KOPT-K1 (cell line): Measurements from ENCODE around the gene SHISA6.

ENCODE experiments used
- H3K27ac ChIP-seq: fragments of 200-600 bp; sonication (generic); 2 replicates; pipeline ENCODE4 v1.5.1; 2016; ENCODE audit warnings: antibody characterized with exemption, mild to moderate bottlenecking, low read depth, low read length; ENCODE audit not compliant: poor library complexity, severe bottlenecking
- H3K36me3 ChIP-seq: fragments of 200-600 bp; sonication (generic); 2 replicates; pipeline ENCODE4 v1.5.1; 2017; ENCODE audit warnings: antibody characterized with exemption, mild to moderate bottlenecking, low read length, moderate library complexity; ENCODE audit not compliant: insufficient read depth
- H3K9me3 ChIP-seq: fragments of 200-600 bp; sonication (generic); 2 replicates; pipeline ENCODE4 v1.5.1; 2017; ENCODE audit warnings: antibody characterized with exemption, low read length, mild to moderate bottlenecking; ENCODE audit not compliant: insufficient read depth, poor library complexity, severe bottlenecking

The SHISA6 gene

GRCh38 chr17:11467639-11468038 lies 226.6 kb downstream of the SHISA6 start:
- Histone ChIP-seq H3K36me3 (no peaks in the 10 kb centered on the region), H3K27ac (no peak overlapping the region), H3K9me3 (no peaks in the 10 kb centered on the region)

DNA sequence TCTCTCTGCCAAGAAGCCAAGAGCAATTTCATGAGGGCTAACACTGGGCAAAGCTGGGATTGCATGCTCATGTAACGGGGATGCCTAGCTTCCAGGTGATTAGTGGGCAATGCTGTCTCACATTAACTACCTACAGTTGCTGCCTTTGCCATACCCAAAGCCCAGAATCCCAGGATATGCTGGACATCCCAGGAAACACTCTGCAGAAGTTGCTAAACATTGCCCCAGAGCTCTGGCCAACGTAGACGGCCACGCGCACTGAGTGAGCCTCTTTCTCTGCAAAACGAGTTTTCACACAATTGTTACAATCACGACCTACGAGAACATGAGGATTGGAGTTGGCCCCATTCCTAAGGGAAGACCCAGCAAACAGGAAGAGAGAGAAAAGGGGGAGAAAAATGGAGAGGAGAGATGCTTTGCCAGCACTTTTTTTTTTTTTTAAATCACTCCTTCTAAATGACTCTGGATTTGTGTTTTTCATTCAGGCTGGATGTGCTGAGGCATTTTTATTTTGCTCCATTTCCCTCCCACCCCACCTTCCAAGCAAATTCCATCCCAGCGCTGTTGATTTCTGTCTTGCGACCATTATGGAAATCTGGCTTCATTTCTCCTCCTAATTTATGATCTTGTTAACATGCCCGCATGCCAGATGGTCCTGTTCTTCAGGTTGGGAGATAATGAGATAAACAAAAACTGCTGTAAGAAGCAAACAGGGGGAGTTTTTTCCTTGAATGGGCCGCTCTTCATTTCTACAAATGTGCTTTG lies 244.5 kb downstream of the SHISA6 start:
- Histone ChIP-seq H3K27ac (no peak overlapping the region), H3K9me3 (no peaks in the 10 kb centered on the region), H3K36me3 (no peaks in the 10 kb centered on the region)

GRCh38 chr17:11486101-11486867 lies 245.3 kb downstream of the SHISA6 start:
- no peaks in the 10 kb centered on the region for H3K9me3 ChIP-seq
- no peak overlapping the region for H3K27ac ChIP-seq
- H3K36me3 ChIP-seq, result no peaks in the 10 kb centered on the region

- no peaks in the 10 kb centered on the region for H3K9me3 ChIP-seq
- H3K27ac ChIP-seq, result no peak overlapping the region
- H3K36me3 ChIP-seq, result no peaks in the 10 kb centered on the region
These were observed 245.9 kb downstream of the SHISA6 start for GRCh38 chr17:11486868-11487310.

DNA sequence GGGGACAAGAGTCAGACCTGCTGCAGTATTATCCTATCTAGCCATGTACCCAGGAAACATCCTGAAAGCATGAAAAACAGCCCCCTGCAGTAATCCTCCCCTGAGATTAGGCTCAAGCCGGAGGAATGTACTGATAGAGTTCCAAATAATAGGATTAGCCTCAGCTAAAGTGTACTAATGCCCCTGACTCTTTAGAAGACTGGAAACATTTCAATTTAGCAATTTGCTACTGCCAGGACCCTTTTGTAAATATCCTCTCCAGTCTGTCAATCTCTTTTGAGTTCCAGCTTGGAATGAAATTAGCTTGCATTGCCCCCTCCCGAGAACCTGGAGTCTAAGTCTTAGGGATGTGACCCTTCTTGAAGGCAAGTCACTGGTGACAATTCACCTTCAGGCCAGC lies 246.5 kb downstream of the SHISA6 start:
- Histone ChIP-seq H3K9me3 (no peaks in the 10 kb centered on the region), H3K27ac (no peak overlapping the region), H3K36me3 (no peaks in the 10 kb centered on the region)

- Histone ChIP-seq H3K27ac (no peak overlapping the region), H3K36me3 (no peaks in the 10 kb centered on the region), H3K9me3 (no peaks in the 10 kb centered on the region)
These were observed 247.4 kb downstream of the SHISA6 start for GRCh38 chr17:11488407-11488806.

GRCh38 chr17:11490171-11490755 lies 249.2 kb downstream of the SHISA6 start:
- no peak overlapping the region for H3K27ac ChIP-seq
- no peaks in the 10 kb centered on the region for H3K36me3 ChIP-seq
- no peaks in the 10 kb centered on the region for H3K9me3 ChIP-seq

DNA sequence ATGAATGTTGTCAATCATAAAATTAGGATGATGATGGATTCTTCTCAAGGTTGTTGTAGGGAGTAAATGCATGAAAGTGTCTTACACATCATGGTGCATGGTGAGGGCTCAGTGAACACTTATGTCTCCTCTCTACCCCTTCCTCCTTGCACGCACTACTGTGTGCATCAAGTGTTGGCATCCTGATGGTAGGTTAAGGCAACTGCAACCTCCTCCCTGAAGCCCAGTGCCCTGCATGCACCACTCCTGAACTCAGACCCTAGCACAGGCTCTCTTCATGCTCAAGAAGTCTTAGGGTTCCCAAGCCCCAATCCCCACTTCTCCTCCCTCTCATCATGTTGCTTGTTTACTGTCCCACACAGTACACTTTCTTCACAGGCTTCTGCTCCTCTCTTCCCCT lies 251.5 kb downstream of the SHISA6 start:
- no peak overlapping the region for H3K27ac ChIP-seq
- no peaks in the 10 kb centered on the region for H3K36me3 ChIP-seq
- no peaks in the 10 kb centered on the region for H3K9me3 ChIP-seq

- Histone ChIP-seq H3K27ac (no peak overlapping the region), H3K36me3 (no peaks in the 10 kb centered on the region), H3K9me3 (no peaks in the 10 kb centered on the region)
These were observed 252.9 kb downstream of the SHISA6 start for GRCh38 chr17:11493936-11494335.

DNA sequence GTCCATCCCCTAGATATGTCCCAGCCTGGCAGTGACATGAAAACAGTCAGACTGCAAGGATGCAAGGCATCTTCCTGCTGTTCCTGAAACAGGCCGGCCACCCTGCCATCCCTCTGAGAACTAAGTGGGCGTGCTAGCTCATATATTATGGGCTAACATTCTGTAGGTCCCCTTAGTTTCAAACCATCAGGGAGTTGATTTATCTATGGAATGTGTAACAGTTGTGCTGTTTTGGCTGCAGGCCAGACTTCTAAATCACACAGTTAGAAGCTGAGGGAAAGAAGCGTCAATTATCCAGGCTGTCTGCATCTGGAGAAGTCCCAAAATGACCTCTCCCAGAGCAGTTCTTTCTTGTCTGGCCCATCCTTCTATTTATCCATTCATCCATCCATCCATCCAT lies 254.6 kb downstream of the SHISA6 start:
- Histone ChIP-seq H3K27ac (no peak overlapping the region), H3K9me3 (no peaks in the 10 kb centered on the region), H3K36me3 (no peaks in the 10 kb centered on the region)

GRCh38 chr17:11499881-11500280 lies 258.9 kb downstream of the SHISA6 start:
- Histone ChIP-seq H3K27ac (no peak overlapping the region), H3K9me3 (no peaks in the 10 kb centered on the region), H3K36me3 (no peaks in the 10 kb centered on the region)

DNA sequence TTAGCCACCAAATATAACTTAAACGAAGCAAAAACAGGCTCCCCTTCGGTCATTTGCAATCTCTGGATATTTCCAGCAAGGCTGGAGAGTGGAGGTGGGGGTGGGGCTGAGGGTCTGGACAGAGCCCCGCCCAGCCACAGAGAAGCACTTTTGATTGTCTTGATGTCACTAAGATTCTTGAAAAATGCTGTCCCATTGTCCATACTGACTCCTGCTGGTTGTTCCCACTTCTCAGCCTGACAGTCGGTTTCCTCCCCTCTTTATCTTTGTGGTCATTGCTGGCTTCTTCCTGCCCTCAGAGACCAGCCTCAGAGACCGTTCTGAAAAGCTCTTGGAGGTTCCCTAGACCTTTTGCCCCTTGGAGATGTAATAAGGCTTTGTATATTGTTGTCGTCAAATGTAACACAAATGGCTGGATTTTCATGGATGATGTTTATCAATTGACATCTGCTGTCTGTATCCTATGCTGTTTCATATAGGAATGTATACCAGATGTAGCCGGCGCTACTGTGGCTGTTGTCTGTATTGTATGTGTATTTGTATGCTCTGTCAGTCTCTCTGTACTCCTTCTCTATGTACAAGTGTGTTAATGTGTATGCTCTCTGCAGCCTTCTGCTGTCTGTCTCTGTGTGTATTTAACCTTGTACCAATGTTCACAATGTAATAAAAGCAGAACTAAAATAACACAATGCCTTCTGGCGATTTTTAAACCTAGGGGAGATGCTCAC lies 262.5 kb downstream of the SHISA6 start:
- Histone ChIP-seq H3K27ac (no peak overlapping the region), H3K9me3 (no peaks in the 10 kb centered on the region), H3K36me3 (no peaks in the 10 kb centered on the region)

DNA sequence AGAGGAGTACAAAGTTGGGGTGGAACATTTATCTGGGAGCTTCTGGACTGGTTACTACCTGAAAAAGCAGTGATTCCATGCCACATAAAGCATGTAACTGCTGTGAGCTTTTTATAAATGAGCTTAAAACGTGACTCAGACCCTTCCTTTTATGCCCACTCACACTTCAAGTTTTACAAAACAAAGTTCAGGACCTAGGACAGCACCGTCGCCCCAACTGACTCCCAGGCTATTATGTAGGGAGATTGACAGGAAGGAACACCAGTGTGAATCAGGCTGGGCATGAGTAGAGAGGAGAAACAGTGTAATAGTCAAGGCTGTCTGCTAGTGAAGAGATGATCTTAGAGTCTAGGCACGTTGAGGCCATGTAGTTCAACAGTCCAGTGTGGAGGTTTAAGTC lies 265.6 kb downstream of the SHISA6 start:
- Histone ChIP-seq H3K9me3 (no peaks in the 10 kb centered on the region), H3K36me3 (no peaks in the 10 kb centered on the region), H3K27ac (no peak overlapping the region)

GRCh38 chr17:11511696-11512095 lies 270.7 kb downstream of the SHISA6 start:
- Histone ChIP-seq H3K36me3 (no peaks in the 10 kb centered on the region), H3K9me3 (no peaks in the 10 kb centered on the region), H3K27ac (no peak overlapping the region)

GRCh38 chr17:11514565-11514964 lies 273.6 kb downstream of the SHISA6 start:
- Histone ChIP-seq H3K9me3 (no peaks in the 10 kb centered on the region), H3K36me3 (no peaks in the 10 kb centered on the region), H3K27ac (no peak overlapping the region)
